NCI-H460 (cell line): ENCODE results near the gene CYP3A7. TPM values are rescaled to one million over a fixed set of nuclear protein-coding genes. Genes with fewer than 3 reads are reported as not detected.
"Not testable (repeated sequence)": the region's sequence is repeated elsewhere in the genome, so short reads cannot be mapped to it uniquely, and the experiment has no call there.

Source experiments
- DNase-seq: peaks from one replicate; pipeline ENCODE4 v3.0.0-alpha.2; 2016; ENCODE audit warnings: low read depth; ENCODE audit errors: extremely low read depth
- polyA plus RNA-seq: library from polyadenylated mRNA; depleted of rRNA; stranded (reverse); fragments of >200 nt; gene quantifications from 2 replicates; pipeline ENCODE4 v1.2.3, GENCODE V29; 2014; cell fraction: nucleus; rRNA removed
- total RNA-seq: library from RNA; depleted of rRNA; stranded (reverse); fragments of >200 nt; shearing (Covaris generic); gene quantifications from 2 replicates; pipeline ENCODE4 v1.2.3, GENCODE V29; 2014; rRNA removed

CYP3A7 gene
- total RNA-seq = not detected in 2 replicates
- polyA plus RNA-seq = not detected in 2 replicates

DNA sequence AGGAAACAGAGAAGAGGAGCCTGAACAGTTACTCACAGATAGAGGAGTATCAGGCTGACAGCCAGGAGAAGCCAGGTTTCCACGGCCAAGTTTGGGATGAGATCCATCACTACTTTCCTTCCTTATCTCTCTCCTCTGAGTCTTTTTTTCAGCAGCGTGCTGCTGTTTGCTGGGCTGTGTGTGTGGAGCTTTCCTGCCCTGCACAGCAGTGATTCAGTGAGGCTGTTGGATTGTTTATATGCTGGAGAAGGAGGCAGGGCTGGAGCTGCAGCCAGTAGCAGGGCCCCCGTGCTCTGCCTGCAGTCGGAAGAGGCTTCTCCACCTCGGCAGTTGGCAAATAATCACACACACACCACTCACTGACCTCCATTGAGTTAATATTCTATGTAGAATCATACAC lies at the start of gene CYP3A7:
Gene CYP3A7 (minus strand): TSS at position 210 of the 400 bp plus-strand sequence. CDS start 103 bp downstream, at position 107.
- no peak for DNase-seq

DNA sequence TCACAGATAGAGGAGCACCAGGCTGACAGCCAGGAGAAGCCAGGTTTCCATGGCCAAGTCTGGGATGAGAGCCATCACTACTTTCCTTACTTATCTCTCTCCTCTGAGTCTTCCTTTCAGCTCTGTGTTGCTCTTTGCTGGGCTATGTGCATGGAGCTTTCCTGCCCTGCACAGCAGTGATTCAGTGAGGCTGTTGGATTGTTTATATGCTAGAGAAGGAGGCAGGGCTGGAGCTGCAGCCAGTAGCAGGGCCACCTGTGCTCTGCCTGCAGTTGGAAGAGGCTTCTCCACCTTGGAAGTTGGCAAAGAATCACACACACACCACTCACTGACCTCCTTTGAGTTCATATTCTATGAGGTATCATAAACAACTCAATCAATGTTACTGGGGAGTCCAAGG lies 49.0 kb upstream of the CYP3A7 start, which contains the start of gene CYP3A4:
Gene CYP3A4 (minus strand): TSS at position 178 of the 400 bp plus-strand sequence. CDS start 103 bp downstream, at position 75.
- DNase-seq = no peak

DNA sequence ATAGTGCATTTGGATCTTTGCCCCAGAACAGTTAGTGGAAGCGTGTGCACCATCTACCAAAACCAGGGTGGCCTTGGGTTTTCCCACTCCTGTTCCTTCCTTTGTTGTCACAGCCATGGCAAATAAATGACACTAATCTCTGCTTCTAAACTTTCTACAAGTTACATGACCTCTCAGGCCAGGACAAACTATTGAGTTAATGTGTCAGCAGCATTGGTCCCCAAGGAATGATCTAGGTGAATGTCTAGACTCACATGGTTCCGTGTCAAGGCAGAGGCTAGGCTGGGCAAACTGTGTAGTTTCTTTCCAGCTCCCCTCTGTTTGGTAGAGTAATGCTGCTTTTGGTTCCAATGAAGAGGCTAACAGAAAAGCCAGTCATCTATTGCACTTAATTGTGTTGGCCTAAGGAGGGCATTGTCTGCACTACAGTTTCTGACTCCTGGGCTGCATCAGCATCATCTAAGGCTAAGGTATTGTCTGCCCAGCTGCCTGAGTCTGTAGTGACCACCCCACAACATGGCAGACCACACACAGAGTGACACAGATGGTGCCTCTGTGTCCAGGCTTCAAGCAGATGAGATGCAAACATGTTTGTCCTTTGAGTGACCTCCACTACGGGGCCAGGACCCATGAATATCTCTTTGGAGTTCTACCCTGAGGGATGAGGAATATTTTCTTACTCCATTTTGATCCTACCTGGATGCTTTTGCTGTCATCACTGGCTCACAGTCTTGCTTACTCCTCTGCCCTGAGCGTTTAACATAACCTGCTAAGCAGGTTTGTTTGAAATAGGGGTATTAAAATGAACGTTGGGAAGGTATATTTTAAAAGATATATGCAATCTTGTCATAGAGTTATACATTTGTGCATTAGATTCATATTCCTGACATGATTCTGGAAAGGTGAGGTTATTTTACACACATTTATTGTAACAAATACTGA lies 47.3 kb upstream of the CYP3A7 start:
- DNase-seq = no peak

DNA sequence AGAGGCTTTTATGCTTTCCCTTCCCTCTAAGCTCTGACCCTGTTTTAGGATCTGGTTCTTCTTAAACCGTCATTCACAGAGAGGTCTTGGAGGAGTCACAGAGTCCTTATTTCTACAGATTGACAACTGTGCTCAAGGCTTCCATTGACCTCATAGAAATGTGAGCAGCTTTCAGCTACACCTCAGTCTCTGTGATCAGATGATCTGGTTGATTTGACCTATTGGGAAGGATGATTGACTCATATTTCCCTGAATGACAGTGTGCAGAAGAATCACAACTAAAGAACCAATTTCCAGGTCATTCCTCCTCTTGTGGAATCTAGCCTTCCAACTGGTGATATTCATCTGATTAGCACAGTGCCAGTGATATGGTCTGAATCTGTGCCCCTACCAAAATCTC lies 45.6 kb upstream of the CYP3A7 start:
- DNase-seq = no peak

DNA sequence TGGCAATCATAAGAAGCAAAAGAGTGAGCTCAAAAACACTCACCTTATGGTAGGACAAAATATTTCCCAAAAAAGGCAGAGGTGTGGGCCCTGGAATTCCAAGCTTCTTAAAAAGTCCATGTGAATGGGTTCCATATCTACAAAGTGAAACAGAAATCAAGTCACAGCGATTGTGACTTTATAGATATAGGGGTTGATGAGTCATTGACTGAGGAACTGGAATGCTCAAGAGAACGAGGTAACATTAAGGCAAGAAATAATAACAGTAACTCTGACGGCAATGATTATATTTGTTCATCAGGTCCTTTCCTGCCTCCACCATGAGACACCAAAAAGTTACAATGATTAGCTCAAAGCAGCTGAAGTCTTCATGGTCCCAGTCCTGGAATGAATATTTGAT lies 45.0 kb upstream of the CYP3A7 start:
- DNase-seq = no peak

DNA sequence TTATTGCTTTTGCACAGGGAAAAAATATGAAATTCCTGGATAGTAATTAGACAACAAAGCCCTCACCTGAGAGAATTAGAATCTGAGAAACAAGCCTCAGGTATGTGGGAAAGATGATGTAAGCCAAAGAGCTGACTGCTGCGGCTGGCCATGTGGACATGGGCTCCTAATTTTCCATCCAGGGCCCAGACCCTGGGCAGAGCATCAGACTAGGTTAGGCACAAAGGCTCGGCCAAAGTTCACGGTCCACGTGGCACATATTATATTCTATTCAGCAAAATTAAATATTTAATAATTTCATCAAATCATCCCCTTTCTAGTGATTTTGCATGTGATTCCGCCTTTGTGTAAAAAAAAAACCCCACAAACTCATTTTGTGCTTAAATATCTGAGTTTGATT lies 43.9 kb upstream of the CYP3A7 start:
- DNase-seq = no peak

DNA sequence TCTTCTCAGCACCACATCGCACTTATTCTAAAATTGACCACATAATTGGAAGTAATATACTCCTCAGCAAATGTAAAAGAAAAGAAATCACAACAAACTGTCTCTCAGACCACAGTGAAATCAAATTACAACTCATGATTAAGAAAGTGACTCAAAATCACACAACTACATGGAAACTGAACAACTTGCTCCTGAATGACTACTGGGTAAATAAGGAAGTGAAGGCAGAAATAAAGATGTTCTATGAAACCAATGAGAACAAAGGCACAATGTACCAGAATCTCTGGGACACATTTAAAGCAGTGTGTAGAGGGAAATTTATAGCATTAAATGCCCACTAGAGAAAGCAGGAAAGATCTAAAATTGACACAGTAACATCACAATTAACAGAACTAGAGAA lies 38.4 kb upstream of the CYP3A7 start:
- DNase-seq = not testable (repeated sequence)

DNA sequence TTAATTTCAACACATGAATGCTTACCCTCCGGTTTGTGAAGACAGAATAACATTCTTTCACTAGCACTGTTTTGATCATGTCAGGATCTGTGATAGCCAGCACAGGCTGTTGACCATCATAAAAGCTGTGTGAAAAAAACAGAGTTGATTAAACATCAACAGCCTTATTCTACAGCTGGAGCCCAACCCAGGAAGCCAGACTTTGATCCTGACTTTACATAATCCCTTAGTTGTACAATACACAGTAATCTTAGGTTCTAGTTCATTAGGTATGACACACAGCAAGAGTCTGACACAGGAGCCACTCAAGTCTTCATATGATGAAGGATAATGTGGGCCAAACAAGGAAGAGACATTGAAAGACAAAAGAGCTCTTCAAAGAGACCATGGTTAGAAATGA lies 37.6 kb upstream of the CYP3A7 start:
- no peak for DNase-seq

DNA sequence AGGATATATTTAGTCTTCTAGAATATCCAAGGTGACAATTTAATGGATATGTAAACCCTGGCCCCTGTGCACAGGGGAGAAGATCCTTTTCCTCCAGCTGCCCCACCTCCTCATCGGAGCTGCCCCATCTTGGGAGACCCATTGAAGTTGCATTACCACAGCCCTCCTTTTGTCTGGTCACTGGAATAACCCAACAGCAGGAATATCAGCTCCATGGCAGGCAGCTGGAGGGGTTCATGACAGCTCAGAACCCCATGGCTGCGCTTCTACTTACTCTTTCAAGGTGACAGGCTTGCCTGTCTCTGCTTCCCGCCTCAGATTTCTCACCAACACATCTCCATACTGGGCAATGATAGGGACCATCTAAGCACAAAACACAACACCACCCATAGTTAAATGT lies 34.5 kb upstream of the CYP3A7 start:
- DNase-seq = not testable (repeated sequence)

DNA sequence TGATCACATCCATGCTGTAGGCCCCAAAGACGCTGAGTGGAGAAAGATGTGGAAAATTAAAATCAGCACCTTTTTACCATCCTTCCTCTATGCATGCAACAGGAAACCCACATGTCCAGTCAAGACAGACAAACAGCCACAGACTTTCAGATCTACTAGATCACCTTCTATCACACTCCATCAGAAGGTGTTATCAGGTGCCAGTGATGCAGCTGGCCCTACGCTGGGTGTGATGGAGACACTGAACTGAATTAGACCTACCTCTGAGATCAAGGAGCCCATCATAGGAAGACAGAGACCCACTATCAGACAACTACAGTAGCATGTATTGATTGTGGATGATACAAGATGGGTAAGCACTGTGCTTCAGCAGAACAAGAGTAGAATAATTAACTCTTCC lies 33.5 kb upstream of the CYP3A7 start:
- DNase-seq = no peak

DNA sequence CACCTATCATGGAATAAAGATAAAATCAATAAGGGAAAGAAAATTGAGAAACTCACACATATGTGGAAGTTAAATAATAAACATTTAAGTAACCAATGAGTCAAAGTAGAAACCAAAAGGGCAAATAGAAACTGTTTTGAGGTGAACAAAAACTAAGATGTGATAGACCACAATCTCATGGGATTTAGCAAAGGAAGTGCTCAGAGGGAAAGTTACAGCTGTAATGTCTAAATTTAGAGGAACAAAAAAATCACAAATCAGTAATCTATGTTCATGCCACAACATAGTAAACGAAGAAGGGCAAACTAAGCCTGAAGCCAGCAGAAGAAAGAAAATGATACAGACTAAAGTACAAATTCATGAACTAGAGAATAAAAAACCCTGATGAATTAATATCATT lies 32.7 kb upstream of the CYP3A7 start:
- no peak for DNase-seq

DNA sequence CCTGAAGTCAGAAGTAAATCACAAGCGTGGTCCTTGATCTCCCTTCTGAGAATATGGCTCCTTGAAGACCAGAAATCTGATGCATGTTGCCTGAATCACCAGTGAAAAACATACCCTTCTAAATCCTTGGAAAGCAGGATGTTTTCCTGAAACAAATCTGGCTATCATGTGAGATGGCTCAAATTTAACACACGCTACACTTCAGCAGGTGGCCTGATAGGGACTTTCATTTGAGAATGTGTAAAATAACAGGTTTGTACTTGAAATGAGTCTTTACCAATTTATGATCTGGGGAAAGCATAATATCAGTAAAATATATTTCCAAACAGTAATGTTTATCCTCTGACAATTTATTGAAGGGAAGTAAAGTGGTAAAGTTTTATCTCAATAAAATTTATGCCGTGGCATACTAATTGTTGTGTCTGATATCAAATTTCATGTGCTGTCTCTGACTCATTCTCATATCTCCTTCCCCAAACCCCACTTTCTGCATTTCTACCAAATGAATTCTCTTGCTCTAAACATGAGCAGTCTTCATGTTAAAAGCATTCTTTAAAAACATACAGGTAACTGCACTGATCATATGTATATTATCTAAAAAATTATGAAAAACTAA lies 31.6 kb upstream of the CYP3A7 start:
- no peak for DNase-seq

DNA sequence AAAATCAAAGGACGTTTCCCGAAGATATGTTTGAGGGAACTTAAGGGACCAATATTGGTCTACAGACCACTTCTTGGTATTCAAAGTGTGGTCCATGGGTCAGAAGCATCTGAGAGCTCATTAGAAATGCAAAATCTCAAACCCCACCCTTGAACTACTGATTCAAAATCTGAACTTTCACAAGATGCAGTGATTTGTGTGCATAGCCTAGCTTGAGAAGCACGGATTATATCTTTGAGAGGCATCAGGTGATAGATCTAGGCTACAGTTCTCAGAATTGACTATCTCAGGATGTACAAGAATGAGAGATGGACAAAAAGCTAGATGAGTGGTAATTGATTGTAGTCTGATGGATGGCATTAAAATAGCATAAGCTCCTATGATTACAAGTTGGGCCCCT lies 29.5 kb upstream of the CYP3A7 start:
- DNase-seq = no peak

DNA sequence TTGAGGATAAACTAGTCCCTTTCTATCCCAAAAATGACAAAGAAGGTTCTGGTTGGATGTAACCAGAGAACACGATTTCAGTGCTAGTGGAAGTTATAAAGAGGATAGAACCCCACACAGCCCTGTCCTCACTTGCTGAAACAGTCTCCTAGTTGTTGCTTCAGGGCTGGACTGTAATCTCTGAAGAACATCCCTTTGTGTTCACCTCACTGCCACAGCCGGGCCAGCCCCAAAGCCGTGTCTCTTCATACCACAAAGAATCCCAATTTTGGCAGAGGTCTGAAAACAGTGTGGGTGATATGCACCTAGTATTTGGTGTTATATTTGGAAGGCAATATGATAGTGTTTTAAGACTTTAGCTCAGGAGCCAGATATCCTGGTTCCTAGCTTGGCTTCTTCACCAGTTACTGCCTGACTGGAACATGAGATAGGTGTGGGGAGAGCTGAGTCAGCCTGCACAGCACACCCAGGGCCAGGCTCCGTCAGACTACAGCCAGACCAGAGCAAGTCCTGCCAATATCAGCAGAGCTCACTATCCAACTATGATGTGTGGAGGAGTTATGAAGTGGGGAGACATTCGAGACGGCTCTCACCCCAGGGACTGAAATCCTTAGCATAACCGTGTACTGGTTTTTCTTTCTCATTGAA lies 27.8 kb upstream of the CYP3A7 start:
- no peak for DNase-seq

DNA sequence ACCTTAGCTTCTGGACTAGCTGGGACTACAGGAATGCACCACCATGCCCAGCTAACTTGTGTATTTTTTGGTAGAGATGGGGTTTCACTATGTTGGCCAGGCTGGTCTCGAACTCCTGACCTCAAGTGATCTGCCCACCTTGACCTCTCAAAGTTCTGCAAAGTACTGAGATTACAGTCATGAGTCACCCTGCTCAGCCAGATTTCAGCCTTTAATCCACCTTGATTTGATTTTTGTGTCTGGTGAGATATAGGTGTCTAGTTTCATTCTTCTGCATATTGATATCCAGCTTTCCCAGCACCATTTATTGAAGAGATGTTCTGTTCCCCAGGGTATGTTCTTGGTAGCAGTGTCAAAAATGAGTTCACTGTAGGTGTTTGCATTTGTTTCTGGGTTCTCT lies 20.1 kb upstream of the CYP3A7 start:
- DNase-seq = no peak

DNA sequence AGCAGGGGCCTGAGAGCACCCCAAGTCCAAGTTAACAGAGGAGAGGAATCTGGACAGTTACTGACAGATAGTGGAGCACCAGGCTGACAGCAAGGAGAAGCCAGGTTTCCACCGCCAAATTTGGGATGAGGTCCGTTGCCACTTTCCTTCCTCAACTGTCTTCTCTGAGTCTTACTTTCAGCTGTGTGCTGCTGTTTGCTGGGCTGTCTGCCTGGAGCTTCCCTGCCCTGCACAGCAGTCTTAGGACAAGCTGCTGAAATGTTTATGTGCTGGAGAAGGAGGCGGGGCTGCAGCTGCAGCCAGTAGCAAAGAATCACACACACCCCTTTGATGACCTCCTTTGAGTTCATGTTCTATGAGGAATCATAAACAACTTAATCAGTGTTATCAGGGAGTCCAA lies 17.4 kb upstream of the CYP3A7 start:
- DNase-seq = no peak

DNA sequence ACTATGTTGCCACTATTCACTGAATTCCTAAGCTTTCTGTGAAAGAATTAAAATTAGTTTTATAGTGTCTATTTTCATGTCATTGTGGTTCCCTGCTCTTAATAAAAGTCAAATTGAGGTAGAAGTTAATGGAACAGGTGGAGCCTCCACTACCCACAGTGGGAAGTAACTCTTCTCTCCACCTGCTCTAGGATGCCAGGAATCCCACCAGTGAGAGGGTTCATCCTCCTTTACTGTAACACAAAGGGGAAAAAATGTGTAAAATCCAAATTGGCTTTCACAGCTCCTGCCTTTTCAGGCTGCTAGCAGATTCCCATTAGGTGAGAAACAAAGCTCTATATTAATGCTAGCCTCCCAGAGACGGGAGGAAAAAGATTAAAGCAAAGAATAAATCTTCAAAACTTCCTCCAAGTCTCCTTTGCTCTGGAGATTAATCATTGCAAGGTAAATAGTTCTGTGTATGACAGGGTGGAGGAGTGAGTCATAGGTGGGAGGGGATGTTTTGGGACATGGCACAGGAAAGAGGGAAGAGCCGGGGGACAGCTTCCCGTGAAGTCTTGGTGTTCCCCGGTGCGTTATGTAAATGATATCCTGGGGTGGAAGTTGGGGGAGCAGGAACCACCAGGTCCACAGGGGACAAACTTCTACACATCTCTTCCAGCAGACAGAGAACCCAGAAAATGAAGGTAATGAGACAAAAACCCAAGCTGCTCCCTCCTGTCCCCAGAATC lies 16.5 kb upstream of the CYP3A7 start:
- peak; percentile 13 for DNase-seq

DNA sequence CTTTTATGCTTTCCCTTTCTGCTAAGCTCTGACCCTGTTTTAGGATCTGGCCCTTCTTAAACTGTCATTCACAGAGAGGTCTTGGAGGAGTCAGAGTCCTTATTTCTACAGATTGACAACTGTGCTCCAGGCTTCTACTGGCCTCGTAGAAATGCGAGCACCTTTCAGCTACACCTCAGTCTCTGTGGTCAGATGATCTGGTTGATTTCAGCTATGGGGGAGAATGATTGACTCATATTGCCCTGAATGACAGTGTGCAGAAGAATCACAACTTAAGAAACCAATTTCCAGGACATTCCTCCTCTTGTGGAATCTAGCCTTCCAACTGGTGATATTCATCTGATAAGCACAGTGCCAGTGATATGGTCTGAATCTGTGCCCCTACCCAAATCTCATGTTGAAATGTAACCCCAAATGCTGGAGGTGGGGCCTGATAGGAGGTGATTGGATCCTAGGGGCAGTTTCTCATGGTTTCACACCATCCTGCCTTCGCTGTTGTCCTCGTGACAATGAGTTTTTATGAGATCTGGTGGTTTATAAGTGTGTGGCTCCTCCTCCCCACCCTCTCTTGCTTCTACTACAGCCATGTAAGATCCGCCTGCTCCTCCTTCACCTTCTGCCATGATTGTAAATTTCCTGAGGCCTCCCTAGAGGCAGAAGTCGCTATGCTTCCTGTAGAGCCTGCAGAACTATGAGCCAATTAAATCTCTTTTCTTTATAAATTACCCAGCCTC lies 14.0 kb upstream of the CYP3A7 start:
- DNase-seq = no peak

DNA sequence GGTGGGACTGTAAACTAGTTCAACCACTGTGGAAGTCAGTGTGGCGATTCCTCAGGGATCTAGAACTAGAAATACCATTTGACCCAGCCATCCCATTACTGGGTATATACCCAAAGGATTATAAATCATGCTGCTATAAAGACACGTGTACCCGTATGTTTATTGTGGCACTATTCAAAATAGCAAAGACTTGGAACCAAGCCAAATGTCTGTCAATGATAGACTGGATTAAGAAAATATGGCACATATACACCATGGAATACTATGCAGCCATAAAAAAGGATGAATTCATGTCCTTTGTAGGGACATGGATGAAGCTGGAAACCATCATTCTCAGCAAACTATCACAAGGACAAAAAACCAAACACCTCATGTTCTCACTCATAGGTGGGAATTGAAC lies 11.9 kb upstream of the CYP3A7 start:
- DNase-seq = not testable (repeated sequence)

DNA sequence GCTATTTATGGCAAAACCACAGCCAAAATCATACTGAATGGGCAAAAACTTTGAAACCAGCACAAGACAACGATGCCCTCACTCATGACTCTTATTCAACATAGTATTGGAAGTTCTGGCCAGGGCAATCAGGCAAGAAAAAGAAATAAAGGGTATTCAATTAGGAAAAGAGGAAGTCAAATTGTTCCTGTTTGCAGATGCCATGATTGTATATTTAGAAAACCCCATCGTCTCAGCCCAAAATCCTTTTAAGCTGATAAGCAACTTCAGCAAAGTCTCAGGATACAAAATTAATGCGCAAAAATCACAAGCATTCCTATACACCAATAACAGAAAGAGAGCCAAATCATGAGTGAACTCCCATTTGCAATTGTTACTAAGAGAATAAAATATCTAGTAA lies 10.4 kb upstream of the CYP3A7 start:
- not testable (repeated sequence) for DNase-seq
